GM20431 (cell line): ENCODE data around the gene MICAL3.

Experiments
- in situ Hi-C: fragments of 300-500 bp; cut with MseI, MboI; formaldehyde crosslinking; loops from one replicate; pipeline ENCODE4 v1.15.0; 2020; ENCODE audit warnings: low sequenced_read_pairs; ENCODE audit not compliant: unreplicated experiment

The MICAL3 gene

GRCh38 chr22:17781319-17782031 is 242.9 kb downstream of the MICAL3 start:
- in situ Hi-C loops: no loop called here

DNA sequence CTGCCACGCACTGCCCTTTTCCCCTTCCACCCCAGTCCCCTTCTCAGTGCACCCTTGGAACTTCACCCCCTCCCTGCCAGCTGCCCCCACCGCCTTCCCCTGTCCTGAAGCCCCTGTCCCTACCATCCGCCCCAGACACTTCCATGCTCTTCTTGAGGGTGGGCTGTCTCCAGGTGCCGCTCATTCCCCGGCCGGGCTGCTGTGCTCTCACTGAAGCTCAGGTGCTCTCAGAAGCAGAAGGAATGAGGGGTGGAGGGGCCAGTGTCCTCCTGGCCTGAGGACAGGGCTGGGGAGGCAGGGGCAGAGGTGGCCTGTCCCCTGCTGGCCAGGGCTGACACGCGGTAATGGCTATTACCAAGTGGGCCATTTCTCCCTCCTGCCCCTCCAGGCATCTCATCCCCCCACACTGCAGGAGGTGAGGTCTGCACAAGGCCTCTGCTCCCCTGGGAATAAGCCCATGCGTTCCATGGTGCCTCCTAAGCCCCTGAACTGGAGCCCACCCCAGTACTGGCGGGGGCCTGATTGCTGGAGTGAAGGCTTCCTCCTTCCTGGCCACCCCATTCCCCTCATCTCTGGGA is 243.5 kb downstream of the MICAL3 start:
- in situ Hi-C loops: no loop called here

- in situ Hi-C loops: no loop called here
These were observed 244.1 kb downstream of the MICAL3 start for GRCh38 chr22:17780116-17780740.

DNA sequence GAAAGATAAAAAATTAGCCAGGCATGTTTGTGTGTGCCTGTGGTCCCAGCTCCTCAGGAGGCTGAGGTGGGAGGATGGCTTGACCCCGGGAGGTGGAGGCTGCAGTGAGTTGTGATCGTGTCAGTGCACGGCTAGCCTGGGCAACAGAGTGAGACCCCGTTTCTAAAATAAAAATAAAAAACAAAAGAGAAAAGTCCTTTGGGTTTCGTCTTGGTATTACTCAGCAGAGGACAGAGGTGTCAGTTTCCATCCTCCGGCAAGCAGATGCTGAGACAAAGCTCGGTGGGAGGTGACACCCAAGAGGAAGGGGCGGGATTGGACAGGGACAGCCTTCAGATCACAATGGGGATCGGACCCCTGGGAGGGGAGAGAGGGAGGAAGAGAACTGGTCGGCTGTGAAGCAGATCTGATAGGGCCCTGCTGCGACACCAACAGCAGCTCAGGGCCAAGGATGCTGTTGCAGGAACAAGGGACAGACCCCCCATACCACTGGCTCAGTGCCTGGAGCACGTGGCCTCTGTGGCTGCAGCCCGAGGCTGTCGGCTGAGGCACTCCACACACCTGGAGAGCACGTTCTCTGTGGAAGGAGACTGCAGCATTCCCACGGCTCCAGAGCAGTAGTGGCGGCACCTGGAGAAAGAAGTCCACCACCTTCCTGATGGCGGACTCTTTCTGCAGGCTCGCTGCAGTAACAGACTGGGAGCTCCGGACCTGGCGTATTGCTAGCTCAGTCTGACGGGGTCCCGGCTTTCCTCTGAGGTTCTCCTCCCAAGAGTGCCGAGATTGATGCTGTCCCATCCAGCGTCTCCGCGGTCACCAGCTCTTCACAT is 244.9 kb downstream of the MICAL3 start:
- in situ Hi-C loops: no loop called here

DNA sequence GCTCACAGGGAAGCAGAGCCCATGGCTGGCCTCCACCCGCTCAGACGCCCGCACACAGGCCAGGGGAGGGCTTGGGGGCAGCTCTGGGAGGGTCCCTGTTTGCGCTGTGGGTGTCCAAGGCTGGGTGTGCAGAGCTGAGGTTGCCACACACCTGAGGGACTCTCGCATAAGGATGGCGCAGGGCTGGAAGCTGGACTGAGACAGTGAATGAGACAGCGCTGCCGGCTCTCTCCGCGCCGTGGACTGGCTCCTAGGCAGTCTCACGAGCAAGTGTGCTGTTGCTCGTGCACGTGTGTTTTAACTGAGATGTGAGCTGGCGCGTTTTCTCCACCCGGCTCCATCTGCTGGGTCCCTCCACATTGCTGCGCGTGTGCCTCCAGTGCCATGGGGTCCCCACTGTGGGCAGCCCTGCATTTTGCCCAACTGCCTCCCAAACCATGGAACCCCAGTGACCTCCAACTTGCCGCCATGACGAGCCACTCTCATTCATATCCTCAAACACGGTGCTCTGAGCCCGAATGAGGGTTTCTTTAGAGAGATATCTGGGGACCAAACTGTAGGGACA is 245.9 kb downstream of the MICAL3 start:
- in situ Hi-C loops: no loop called here

DNA sequence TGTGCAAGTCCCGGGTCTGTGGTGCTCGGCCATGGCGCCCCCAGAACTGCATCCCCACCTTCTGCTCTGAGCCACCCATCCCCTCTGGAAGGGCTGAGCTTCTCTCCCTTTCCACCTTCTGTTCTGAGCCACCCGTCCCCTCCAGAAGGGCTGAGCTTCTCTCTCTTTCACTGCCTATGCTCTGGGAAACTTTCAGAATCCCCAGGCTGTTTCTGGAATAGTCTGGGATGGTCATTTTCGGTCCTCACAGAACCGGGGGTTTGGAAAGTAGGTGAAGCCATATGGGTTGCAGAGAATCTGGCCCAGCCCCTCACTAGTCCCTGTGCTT is 246.7 kb downstream of the MICAL3 start:
- in situ Hi-C loops: no loop called here

- in situ Hi-C loops: no loop called here
These were observed 247.2 kb downstream of the MICAL3 start for GRCh38 chr22:17777005-17777716.

GRCh38 chr22:17775781-17776465 is 248.4 kb downstream of the MICAL3 start:
- in situ Hi-C loops: no loop called here

- in situ Hi-C loops: no loop called here
These were observed 249.3 kb downstream of the MICAL3 start for GRCh38 chr22:17774926-17775685.

GRCh38 chr22:17774206-17774925 is 250.0 kb downstream of the MICAL3 start, which contains the start of gene BID:
Gene BID (minus strand): TSS chr22:17774469. CDS start chr22:17750116, 24,353 bp downstream.
- in situ Hi-C loops: no loop called here

DNA sequence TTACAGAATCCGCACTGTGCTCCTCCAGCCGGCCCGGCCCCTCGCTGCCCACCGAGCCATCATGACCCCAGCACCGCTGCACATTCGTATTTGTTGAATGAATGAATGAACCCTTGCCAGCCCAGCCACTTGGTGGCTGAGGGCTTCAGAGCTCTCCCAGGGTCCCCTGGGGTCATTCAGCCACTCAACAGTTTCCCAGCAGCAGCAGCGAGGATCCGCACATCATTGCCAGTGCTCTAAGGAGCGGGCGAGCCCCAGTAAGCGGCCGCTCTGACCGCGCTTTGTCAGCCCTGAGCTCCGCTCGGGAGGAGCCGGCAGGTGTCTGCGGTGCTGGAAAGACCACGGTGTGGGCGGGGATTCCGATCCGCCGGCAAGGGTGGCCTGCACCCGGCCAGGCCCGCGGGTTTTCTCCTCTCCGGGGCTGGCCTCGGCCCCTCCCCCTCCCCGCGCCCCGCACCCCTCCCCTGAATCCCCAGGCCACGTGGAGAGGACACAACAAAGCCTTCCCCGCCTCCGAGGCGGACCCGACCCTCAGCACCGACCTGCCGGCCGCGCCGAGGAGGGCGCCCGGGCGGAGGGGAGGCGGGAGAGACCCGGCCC is 250.7 kb downstream of the MICAL3 start:
- in situ Hi-C loops: no loop called here

- in situ Hi-C loops: no loop called here
These were observed 251.3 kb downstream of the MICAL3 start for GRCh38 chr22:17772958-17773605.

DNA sequence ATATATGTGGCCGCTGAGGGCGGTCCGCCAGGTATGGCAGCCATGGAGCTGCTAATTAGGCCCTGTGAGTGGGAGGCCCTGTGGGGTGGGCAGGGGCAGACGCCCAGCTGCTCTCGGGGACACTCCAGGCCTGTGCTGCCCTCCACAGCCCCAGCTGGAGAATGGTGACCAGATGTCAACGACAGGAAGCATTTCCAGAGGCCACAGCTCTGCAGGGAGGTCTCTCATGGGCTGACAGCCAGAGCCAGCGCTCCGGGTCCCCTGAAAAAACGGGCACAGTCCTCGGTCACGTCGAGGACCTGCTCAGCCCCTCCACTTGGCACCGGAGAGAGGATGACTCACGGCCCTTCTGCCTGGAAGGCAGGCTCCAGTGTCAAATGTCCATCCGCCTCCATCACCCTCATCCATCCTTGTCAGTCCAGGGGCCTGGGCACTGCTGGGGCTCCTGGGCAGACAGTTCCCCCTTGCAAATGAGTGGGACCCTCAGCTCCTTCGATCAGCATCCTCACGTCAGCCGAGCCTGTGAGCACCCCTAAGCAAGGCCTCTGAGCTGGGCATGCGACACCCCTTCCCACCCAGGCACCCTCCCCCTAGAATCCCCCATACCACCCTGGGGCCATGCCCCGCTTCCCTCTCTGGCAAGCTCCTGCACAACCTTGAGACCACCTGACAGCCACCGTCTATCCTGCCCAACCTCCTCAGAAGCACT is 252.0 kb downstream of the MICAL3 start:
- in situ Hi-C loops: no loop called here

DNA sequence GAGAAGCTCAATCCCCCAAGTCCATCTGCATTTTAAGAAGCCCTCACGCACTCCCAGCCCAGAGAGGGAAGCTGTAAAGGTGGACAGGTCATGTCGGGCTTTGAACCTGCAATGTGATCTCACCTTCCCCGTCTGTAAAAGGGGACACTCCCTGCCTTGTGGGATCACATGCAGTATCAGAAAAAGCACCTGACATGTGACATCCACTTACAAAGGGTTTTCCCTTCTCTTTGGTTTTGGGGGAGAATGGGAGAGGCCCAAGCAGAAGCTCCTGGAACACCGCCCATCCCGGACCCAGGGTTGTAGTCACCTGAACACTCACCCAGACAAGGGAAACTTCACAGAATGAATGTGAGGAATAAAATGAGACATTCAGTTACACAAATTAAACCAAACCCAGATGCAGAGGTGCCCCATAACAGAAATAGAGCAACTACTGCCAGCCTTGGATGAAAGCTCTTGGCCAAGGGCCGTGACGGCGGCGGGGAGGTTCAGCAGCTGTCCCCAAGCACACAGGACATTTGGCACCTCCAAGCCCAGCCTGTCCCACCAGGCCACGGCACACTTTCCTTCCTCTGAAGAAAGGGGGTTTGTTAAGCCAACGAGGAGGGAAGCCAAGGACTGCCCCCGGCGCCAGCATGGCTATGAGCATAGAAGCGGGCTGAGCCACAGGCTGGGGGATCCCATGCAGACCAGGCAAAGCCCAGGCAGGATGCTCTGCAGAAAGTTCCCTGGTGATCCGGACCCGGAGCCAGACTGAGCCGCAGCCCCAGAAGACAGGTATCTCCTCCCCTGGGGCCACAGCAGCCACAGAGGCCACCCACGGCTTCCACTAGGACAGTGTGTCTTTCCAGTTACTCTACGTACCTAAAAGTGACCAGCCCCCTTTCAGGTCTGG is 253.9 kb downstream of the MICAL3 start:
- in situ Hi-C loops: no loop called here

- in situ Hi-C loops: no loop called here
These were observed 254.7 kb downstream of the MICAL3 start for GRCh38 chr22:17769716-17770082.
